ENCODE results near the gene LGI1. TPM values are rescaled to one million over a fixed set of nuclear protein-coding genes. Genes with fewer than 3 reads are reported as not detected.

Gene LGI1
- total and polyA plus RNA-seq, 2 of the 8 experiments (the other 6 are each of a cell fraction or from before 2014, with no cell fraction given) = 0.15 TPM; not detected in 1

- Histone ChIP-seq H3K79me2 (ENCODE audit: control insufficient read depth in 1 of 2, insufficient read depth in 2 of 2, low read length in 2 of 2) (no peaks in the 10 kb centered on the region), H3K79me1 (ENCODE audit: low read depth, low read length) (no peaks in the 10 kb centered on the region), H3K4me3 (ENCODE audit: extremely low read depth in 1 of 4, insufficient read depth in 2 of 4, low read depth in 3 of 4, low read length in 4 of 4) (no peak overlapping the region), H3K23ac (ENCODE audit: insufficient read length) (no peak overlapping the region), H3K4ac (replicated peaks; ENCODE audit: insufficient read length, low read depth, low read length) (no peak overlapping the region), H3K23me2 (ENCODE audit: low read depth, low read length) (peaks cover 2% of the 10 kb centered on the region; the same call in 1 of the 2 replicates), H2BK20ac (ENCODE audit: low read length) (peak overlapping the region; percentile 27; the same call in 1 of the 2 replicates), H2AFZ (ENCODE audit: low read length) (no peak overlapping the region), H3K4me2 (ENCODE audit: insufficient read depth in 1 of 2, low read depth in 2 of 2, low read length in 2 of 2) (no peak overlapping the region), H4K20me1 (replicated peaks in 1 of 2; ENCODE audit: control insufficient read depth in 1 of 2, insufficient read depth in 2 of 2, low read length in 2 of 2) (no peaks in the 10 kb centered on the region), H3K14ac (ENCODE audit: insufficient read length) (no peak overlapping the region), H4K91ac (replicated peaks; ENCODE audit: insufficient read length, low read length) (no peak overlapping the region), H2BK5ac (ENCODE audit: low read depth, low read length) (no peak overlapping the region), H4K8ac (ENCODE audit: extremely low read depth, insufficient read depth, low read length) (no peak overlapping the region), H2BK15ac (ENCODE audit: low read length) (no peak overlapping the region), H3K56ac (replicated peaks; ENCODE audit: insufficient read length, low read depth, low read length) (no peak overlapping the region), H3K9ac (replicated peaks in 1 of 4; ENCODE audit: extremely low read depth in 1 of 4, low read depth in 3 of 4, low read length in 3 of 4) (no peak overlapping the region), H2BK12ac (ENCODE audit: low read depth, low read length) (no peak overlapping the region), H3K4me1 (replicated peaks in 1 of 4; ENCODE audit: control insufficient read depth in 3 of 4, insufficient read depth in 4 of 4, low read length in 3 of 4) (peaks cover 13 to 27% (median 22%) of the 10 kb centered on the region in 4 experiments), H2AK5ac (ENCODE audit: low read depth, low read length) (no peak overlapping the region), H3K36me3 (ENCODE audit: control insufficient read depth in 2 of 4, insufficient read depth in 4 of 4, low read length in 3 of 4) (no peaks in the 10 kb centered on the region), H2BK120ac (replicated peaks; ENCODE audit: low read depth, low read length) (no peak overlapping the region), H3K27me3 (replicated peaks in 1 of 4; ENCODE audit: control insufficient read depth in 3 of 4, extremely low read depth in 1 of 4, insufficient read depth in 3 of 4, low read length in 3 of 4) (peaks cover 0 to 3% (median 1%) of the 10 kb centered on the region in 4 experiments; a peak in 3 of 7 replicates), H3K18ac (ENCODE audit: extremely low read depth, low read length) (no peak overlapping the region), H3K27ac (ENCODE audit: low read depth, low read length) (no peak overlapping the region), H4K5ac (ENCODE audit: insufficient read length, low read depth, low read length) (no peak overlapping the region), H3K9me3 (ENCODE audit: insufficient read depth in 2 of 2, low read depth in 1 of 2, low read length in 1 of 2) (no peaks in the 10 kb centered on the region)
- DNase-seq (ENCODE audit: low read depth in 1 of 2, low spot score in 2 of 2) (no peak), FAIRE-seq (no peak)
- ChIA-PET CTCF (ENCODE audit: partially characterized antibody) (interaction anchor here (0.9 to 11.2 kb wide), 4 partner anchors 10 to 59 kb away, joined by 3 to 76 read pairs (median 20); no protein-coding TSS in a partner anchor), POLR2A (ENCODE audit: partially characterized antibody) (no interaction called here)
- WGBS, 2 experiments (ENCODE audit: extremely low coverage in 1 of 2, insufficient coverage in 1 of 2, insufficient read length in 1 of 2, insufficient replicate concordance in 2 of 2, low coverage in 1 of 2, low lambda C conversion rate in 2 of 2, missing lambda C conversion rate in 1 of 2) = 95% methylated on average over 10 of the region's 10 CpGs; no CpG with 5 or more reads in 1 of the 2 experiments
- TF ChIP-seq BRCA1 (IDR thresholded peaks at IDR 0.05; ENCODE audit: low read depth, low read length) (no peak), YY1 (IDR thresholded peaks at IDR 0.05; ENCODE audit: low read depth, low read length) (no peak), EZH2 (IDR thresholded peaks at IDR 0.05; ENCODE audit: low read depth, low read length, severe bottlenecking) (no peak), E2F6 (IDR thresholded peaks at IDR 0.05) (no peak), RXRA (IDR thresholded peaks at IDR 0.05; ENCODE audit: insufficient read depth, low read depth, low read length) (no peak), ASH2L (IDR thresholded peaks at IDR 0.05; ENCODE audit: low read length) (no peak), FOSL1 (IDR thresholded peaks at IDR 0.05; ENCODE audit: insufficient read depth, low read depth, low read length) (no peak), NRF1 (IDR thresholded peaks at IDR 0.05; ENCODE audit: low read depth, low read length) (no peak), GTF2F1 (IDR thresholded peaks at IDR 0.05; ENCODE audit: borderline replicate concordance, low read depth, low read length) (no peak), MAX (IDR thresholded peaks at IDR 0.05) (no peak), NANOG (IDR thresholded peaks at IDR 0.05; ENCODE audit: insufficient read depth, low read depth, low read length, poor library complexity, severe bottlenecking) (no peak), CBX5 (IDR thresholded peaks at IDR 0.05; ENCODE audit: low read depth, low read length) (no peak)
Measured at GRCh38 chr10:93755443-93756116, 2.2 kb upstream of the LGI1 start.
